ENCODE data around the gene F3.
"Not testable (repeated sequence)": the region's sequence is repeated elsewhere in the genome, so short reads cannot be mapped to it uniquely, and the experiment has no call there.

The F3 gene

GRCh38 chr1:94541246-94542087, at the start of gene F3:
F3 (minus strand) TSS chr1:94541759; CDS start chr1:94541636, 123 bp downstream.
- DNase-seq (ENCODE audit: low read depth in 2 of 2) = peak; percentile 61 to 80

GRCh38 chr1:94590203-94591137, 48.9 kb upstream of the F3 start:
- no peak for DNase-seq (ENCODE audit: low read depth in 2 of 2)

GRCh38 chr1:94589728-94590127, 48.2 kb upstream of the F3 start:
- DNase-seq (ENCODE audit: low read depth in 2 of 2) = no peak

- DNase-seq (ENCODE audit: low read depth in 2 of 2) = no peak
Measured at GRCh38 chr1:94582565-94582964, 41.0 kb upstream of the F3 start.

GRCh38 chr1:94580367-94581115, 39.0 kb upstream of the F3 start:
- no peak for DNase-seq (ENCODE audit: low read depth in 2 of 2)

GRCh38 chr1:94579876-94580294, 38.3 kb upstream of the F3 start:
- no peak for DNase-seq (ENCODE audit: low read depth in 2 of 2)

GRCh38 chr1:94578856-94579255, 37.3 kb upstream of the F3 start:
- no peak for DNase-seq (ENCODE audit: low read depth in 2 of 2)

GRCh38 chr1:94573917-94574316, 32.4 kb upstream of the F3 start:
- DNase-seq (ENCODE audit: low read depth in 2 of 2) = not testable (repeated sequence)

GRCh38 chr1:94572780-94573179, 31.2 kb upstream of the F3 start:
- no peak for DNase-seq (ENCODE audit: low read depth in 2 of 2)

- not testable (repeated sequence) for DNase-seq (ENCODE audit: low read depth in 2 of 2)
Measured at GRCh38 chr1:94570965-94571364, 29.4 kb upstream of the F3 start.

- not testable (repeated sequence) for DNase-seq (ENCODE audit: low read depth in 2 of 2)
Measured at GRCh38 chr1:94568806-94569205, 27.2 kb upstream of the F3 start.

GRCh38 chr1:94567975-94568607, 26.5 kb upstream of the F3 start:
- not testable (repeated sequence) for DNase-seq (ENCODE audit: low read depth in 2 of 2)

GRCh38 chr1:94566436-94566835, 24.9 kb upstream of the F3 start:
- not testable (repeated sequence) for DNase-seq (ENCODE audit: low read depth in 2 of 2)

- DNase-seq (ENCODE audit: low read depth in 2 of 2) = no peak
Measured at GRCh38 chr1:94565901-94566300, 24.3 kb upstream of the F3 start.

- no peak for DNase-seq (ENCODE audit: low read depth in 2 of 2)
Measured at GRCh38 chr1:94562519-94563260, 21.1 kb upstream of the F3 start.

- no peak for DNase-seq (ENCODE audit: low read depth in 2 of 2)
Measured at GRCh38 chr1:94560333-94560732, 18.8 kb upstream of the F3 start.

- DNase-seq (ENCODE audit: low read depth in 2 of 2) = no peak
Measured at GRCh38 chr1:94559921-94560320, 18.4 kb upstream of the F3 start.

- no peak for DNase-seq (ENCODE audit: low read depth in 2 of 2)
Measured at GRCh38 chr1:94555091-94555490, 13.5 kb upstream of the F3 start.

GRCh38 chr1:94554580-94554979, 13.0 kb upstream of the F3 start:
- no peak for DNase-seq (ENCODE audit: low read depth in 2 of 2)

GRCh38 chr1:94553931-94554330, 12.4 kb upstream of the F3 start:
- DNase-seq (ENCODE audit: low read depth in 2 of 2) = no peak

GRCh38 chr1:94553323-94553730, 11.8 kb upstream of the F3 start:
- no peak for DNase-seq (ENCODE audit: low read depth in 2 of 2)
